Fibroblast of the aortic adventitia (primary cell): ENCODE data around the gene PGA4. TPM values are rescaled to one million over a fixed set of nuclear protein-coding genes. Genes with fewer than 3 reads are reported as not detected.
"Not testable (repeated sequence)": the region's sequence is repeated elsewhere in the genome, so short reads cannot be mapped to it uniquely, and the experiment has no call there.

Source experiments
- DNase-seq: peaks from one replicate; pipeline ENCODE4 v3.0.0-alpha.2; 2010; ENCODE audit warnings: low read depth
- H3K4me3 ChIP-seq: 2 replicates; pipeline ENCODE4 v1.5.1; 2011; ENCODE audit warnings: low read depth, mild to moderate bottlenecking, control low read depth, low read length, moderate library complexity
- total RNA-seq: library from RNA; depleted of rRNA; stranded (reverse); fragments of >200 nt; gene quantifications from 2 replicates; pipeline ENCODE4 v1.2.3, GENCODE V29; 2012; ENCODE audit warnings: low replicate concordance
- TF ChIP-seq, protein P1 (sequence below): IDR thresholded peaks from 2 replicates; pipeline ENCODE4 v1.5.1; 2011; ENCODE audit warnings: mild to moderate bottlenecking, low read length, control low read depth, inconsistent platforms; ENCODE audit not compliant: insufficient read depth

PGA4 gene
- total RNA-seq, 1 donor, result not detected

DNA sequence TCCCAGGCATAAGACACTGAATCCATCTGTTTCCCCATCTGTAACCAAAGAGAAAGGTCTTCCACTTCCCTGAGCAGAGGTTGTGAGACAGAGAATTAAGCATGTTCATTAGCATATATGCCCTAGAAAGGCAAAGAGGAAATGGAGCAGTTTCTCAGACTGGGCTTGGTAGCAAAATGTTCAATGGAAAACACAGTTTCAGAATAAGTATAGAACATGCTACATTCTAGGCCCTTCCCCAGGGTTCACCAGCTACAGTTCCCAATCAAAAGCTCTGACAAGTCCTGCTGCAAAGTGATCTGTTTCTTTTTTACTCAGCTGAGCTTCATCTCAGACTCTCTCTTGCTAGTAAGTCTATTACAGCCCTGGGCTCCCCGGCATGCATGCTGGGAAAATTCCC lies 30.2 kb downstream of the PGA4 start:
- H3K4me3 ChIP-seq, DNase-seq: not testable (repeated sequence)

DNA sequence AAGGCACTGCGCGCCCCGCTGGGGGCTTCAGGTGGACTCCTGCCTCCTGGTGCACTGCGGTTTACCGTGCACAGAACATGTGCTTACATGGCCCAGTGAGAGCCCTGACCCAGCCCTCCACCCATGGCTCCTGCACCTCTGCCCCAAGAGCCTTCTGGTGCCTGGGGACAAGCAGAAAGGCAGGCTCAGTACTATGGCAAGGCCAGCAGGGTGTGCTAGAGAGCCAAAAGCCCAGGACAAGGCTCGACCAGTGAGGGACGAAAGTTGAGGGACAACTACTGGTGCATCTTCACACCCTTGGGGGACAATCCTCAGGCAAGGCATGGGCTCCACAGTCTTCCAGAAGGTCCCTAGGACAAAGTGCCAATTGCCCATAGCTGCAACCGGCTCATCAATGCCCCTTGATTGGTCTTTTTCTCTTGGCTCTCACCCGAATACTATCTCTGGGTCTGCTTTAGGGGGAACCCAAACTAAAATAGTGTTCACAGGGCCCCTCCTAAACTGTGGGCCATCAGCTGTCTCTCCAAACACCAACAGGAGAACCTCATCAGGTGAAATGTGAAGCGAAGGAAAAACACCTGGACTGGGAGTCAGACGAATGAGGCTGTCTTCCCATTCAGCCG lies 32.4 kb downstream of the PGA4 start:
- peak; percentile 70 for DNase-seq
- no peak overlapping the region for H3K4me3 ChIP-seq
- TF ChIP-seq, protein P1, sequence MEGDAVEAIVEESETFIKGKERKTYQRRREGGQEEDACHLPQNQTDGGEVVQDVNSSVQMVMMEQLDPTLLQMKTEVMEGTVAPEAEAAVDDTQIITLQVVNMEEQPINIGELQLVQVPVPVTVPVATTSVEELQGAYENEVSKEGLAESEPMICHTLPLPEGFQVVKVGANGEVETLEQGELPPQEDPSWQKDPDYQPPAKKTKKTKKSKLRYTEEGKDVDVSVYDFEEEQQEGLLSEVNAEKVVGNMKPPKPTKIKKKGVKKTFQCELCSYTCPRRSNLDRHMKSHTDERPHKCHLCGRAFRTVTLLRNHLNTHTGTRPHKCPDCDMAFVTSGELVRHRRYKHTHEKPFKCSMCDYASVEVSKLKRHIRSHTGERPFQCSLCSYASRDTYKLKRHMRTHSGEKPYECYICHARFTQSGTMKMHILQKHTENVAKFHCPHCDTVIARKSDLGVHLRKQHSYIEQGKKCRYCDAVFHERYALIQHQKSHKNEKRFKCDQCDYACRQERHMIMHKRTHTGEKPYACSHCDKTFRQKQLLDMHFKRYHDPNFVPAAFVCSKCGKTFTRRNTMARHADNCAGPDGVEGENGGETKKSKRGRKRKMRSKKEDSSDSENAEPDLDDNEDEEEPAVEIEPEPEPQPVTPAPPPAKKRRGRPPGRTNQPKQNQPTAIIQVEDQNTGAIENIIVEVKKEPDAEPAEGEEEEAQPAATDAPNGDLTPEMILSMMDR, result peak; percentile 98

DNA sequence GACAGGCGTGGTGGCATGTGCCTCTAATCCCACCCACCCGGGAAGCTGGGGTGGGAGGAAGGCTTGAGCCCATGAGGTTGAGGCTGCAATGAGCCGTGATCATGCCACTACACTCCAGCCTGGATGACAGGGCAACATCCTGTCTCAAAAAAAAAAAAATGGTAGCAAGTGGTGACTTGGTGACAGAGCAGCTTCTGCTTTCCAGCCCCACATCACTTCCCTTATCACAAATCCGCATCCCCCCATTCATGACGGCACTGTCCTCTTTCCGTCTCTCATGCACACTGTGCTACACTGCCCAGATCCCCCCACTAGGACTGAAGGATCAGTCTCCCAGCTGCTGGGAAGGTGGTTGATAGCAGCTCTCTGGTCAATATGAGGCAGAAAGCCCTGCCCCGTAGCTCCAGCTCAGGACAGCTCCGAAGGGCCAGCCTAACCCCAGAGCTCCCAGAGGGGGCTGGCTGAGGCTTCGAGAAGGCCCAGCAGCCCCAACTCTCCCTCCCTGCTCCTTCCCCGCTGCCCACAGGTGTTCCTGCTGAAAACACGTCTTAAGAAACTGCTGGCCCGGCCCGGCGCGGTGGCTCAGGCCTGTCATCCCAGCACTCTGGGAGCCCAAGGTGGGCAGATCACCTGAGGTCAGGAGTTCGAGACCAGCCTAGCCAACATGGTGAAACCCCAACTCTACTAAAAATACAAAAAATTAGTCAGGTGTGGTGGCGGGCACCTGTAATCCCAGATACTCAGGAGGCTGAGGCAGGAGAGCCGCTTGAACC lies 34.7 kb downstream of the PGA4 start:
- DNase-seq, result no peak
- TF ChIP-seq, protein P1, result no peak
- no peak overlapping the region for H3K4me3 ChIP-seq

DNA sequence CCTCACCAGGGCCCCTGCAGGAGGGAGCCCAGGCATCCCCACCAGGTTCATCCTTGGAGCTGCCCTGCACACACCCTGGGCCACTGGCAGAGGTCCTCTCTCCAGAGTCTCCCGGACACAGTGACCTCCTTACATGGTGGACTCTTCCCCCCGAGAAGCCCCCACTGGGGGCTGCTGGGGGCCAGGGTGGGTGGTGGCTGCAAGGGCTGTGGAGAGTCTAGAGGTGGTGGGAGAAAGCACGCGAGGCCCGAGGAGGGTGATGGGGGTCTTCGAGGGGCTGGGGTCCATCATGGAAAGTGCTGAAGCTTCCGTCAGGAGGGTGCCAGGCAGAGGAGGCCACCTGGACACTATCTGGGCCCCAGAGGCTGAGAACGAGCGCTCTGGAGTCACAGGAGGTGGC lies 36.4 kb downstream of the PGA4 start:
- TF ChIP-seq, protein P1, result no peak
- no peak for DNase-seq
- H3K4me3 ChIP-seq, result no peak overlapping the region

DNA sequence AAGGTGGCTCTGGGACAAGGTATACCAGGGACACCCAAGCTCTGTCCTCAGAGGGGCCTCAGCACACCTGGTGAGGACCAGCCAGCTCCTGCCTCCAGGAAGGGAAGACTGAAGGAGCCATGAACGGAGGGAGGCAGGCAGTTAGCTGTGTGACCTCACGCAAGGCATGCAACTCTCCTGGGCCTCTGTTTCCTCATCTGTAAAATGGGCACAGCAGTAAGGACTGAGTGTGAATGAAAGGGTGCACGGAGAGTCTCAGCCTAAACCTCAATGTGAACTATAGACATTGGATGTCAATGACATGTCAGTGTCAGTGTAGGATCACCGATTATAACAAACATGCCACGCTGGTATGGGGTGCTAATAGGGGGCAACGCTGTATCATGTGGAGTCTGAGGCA lies 37.2 kb downstream of the PGA4 start:
- H3K4me3 ChIP-seq, result no peak overlapping the region
- no peak for DNase-seq
- TF ChIP-seq, protein P1, result no peak

DNA sequence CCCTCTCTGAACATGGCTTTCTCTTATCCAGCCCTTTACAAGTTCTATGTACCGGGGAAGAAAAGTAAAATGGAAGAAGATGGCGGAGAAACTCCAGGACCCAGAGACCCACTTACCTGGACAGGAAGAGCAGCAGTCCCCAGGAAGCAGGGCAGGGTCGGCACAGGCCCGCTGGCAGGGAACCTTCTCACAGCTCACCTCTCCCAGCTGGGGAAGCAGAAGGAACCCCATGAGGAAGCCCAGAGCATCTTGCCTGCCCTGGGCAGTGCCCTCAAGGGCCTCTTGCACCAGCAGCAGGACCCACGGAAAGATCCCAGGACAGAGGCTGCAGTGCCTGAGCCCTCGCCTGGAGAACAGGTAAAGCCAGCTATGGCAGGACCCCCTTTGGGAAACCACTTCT lies 42.2 kb downstream of the PGA4 start:
- H3K4me3 ChIP-seq, result no peak overlapping the region
- TF ChIP-seq, protein P1, result no peak
- no peak for DNase-seq

DNA sequence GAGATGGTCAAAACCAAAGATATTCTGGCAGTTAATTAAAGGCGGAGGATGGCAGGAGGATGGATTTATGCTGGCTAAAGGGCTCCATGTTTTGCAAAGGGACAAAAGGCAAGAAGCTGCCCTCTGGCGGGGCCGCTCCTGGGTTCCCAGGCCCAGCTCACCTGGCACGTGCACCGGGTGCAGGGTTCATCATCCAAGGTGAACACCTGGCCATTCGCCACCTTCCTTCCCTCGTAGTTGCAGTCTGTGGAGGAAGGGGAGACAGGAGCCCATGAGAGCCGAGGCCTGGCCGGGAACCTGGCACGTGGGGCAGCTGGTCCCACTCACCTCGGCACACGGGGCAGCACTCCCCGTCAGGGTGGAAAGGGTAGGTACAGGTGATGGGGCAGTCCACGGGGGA lies 42.6 kb downstream of the PGA4 start:
- TF ChIP-seq, protein P1, result no peak
- no peak for DNase-seq
- H3K4me3 ChIP-seq, result no peak overlapping the region
